ENCODE data around the gene CISD3.

Gene CISD3

GRCh38 chr17:38751808-38752307, 21.7 kb downstream of the CISD3 start:
- H3K36me3 ChIP-seq, result peaks cover 27 to 35% (median 33%) of the 10 kb centered on the region in 11 experiments
- H3K27me3 ChIP-seq, result peaks cover 35 to 51% (median 47%) of the 10 kb centered on the region in 11 experiments
- peak overlapping the region; percentile 81 to 97 (median 92) for H3K9ac ChIP-seq
- peak overlapping the region; percentile 77 to 100 (median 86) for H3K4me3 ChIP-seq
- peak in 8 of 11 experiments; percentile 30 to 84 (median 63); a peak in 10 of 22 replicates for TF ChIP-seq Cebpa-rat (IDR thresholded peaks at IDR 0.05)
- H4K20me1 ChIP-seq, result peaks cover 3 to 64% (median 36%) of the 10 kb centered on the region in 11 experiments; a peak in 19 of 22 replicates
- peaks cover 47 to 61% (median 53%) of the 10 kb centered on the region in 10 experiments for H3K4me1 ChIP-seq
- peak overlapping the region; percentile 73 to 99 (median 91) for H3K4me2 ChIP-seq
- H3K9me3 ChIP-seq (replicated peaks in 1 of 11), result no peaks in the 10 kb centered on the region
- H3K27ac ChIP-seq, result peak overlapping the region; percentile 83 to 97 (median 90)

DNA sequence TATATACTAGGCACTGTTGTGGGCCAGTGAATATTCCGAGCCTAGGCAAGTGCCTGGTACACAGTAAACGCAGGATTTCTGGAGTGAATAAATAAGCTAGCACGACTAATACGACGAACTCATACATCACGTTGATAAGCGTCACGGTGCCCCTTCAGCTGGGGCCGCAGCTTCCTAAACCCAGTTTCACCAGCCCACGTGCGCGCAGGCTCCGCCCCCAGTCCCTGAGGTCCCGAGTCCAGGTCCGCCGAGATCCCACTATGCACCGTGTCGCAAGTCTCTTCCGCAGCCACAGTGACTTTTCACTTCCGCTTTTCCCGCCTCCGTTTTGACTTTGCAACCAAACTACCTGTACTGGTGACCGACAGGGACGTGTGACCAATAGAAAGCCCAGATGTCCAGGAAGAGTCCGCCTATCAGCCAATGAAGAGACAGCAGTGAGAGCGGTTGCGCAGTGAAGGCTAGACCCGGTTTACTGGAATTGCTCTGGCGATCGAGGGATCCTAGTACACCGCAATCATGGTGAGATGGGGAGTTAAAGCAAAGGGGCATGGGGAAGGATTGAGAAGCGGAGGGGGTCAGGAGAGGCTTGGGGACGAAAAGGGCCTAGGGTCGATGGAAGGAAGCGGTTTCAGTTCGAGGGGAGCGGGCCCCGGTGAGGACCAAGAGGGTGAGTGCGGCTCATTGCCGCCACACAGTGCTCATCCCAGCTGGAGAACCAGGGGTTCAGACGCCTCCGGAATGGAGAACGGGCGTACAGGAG, 22.3 kb downstream of the CISD3 start, which contains the start of gene PSMB3:
PSMB3 (plus strand) TSS at position 434 of the 763 bp plus-strand sequence; CDS start at position 520, 86 bp downstream.
- H3K27ac ChIP-seq, result peak within 1 kb of the TSS; percentile 84 to 97 (median 91)
- H3K27me3 ChIP-seq, result peaks cover 35 to 45% (median 43%) of the 10 kb centered on the region in 11 experiments
- peaks cover 44 to 57% (median 50%) of the 10 kb centered on the region in 10 experiments for H3K4me1 ChIP-seq
- H3K9me3 ChIP-seq (replicated peaks in 1 of 11), result no peaks in the 10 kb centered on the region
- peaks cover 34 to 42% (median 39%) of the 10 kb centered on the region in 11 experiments for H3K36me3 ChIP-seq
- H3K9ac ChIP-seq, result peak within 1 kb of the TSS; percentile 86 to 97 (median 92)
- peak in 9 of 11 experiments; percentile 32 to 81 (median 51); a peak in 10 of 22 replicates for TF ChIP-seq Cebpa-rat (IDR thresholded peaks at IDR 0.05)
- peak within 1 kb of the TSS; percentile 77 to 100 (median 86) for H3K4me3 ChIP-seq
- H3K4me2 ChIP-seq, result peak within 1 kb of the TSS; percentile 88 to 99 (median 94)
- H4K20me1 ChIP-seq, result peaks cover 3 to 70% (median 40%) of the 10 kb centered on the region in 11 experiments; a peak in 19 of 22 replicates

DNA sequence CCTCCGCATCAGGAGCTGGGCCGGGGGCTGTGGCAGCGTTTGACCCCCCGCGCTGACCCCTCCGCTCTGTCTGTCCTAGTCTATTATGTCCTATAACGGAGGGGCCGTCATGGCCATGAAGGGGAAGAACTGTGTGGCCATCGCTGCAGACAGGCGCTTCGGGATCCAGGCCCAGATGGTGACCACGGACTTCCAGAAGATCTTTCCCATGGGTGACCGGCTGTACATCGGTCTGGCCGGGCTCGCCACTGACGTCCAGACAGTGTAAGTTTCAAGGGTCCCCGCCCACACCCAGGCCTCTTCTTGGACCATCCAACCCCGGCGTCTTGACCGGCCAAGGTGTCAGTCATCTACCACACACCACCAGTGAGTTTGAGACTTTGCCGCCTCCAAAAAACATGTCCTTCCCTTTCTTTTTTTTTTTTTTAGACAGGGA, 22.9 kb downstream of the CISD3 start:
- Histone ChIP-seq H3K27ac (peak overlapping the region; percentile 84 to 97 (median 91)), H3K4me1 (peaks cover 44 to 54% (median 50%) of the 10 kb centered on the region in 10 experiments), H4K20me1 (peaks cover 3 to 76% (median 44%) of the 10 kb centered on the region in 11 experiments; a peak in 19 of 22 replicates), H3K9ac (peak overlapping the region; percentile 86 to 97 (median 92)), H3K36me3 (peaks cover 40 to 48% (median 45%) of the 10 kb centered on the region in 11 experiments), H3K27me3 (peaks cover 32 to 39% (median 37%) of the 10 kb centered on the region in 11 experiments), H3K4me2 (peak overlapping the region; percentile 83 to 98 (median 91)), H3K9me3 (replicated peaks in 1 of 11) (no peaks in the 10 kb centered on the region), H3K4me3 (peak overlapping the region; percentile 77 to 100 (median 86))
- no peak for TF ChIP-seq Cebpa-rat (IDR thresholded peaks at IDR 0.05)

DNA sequence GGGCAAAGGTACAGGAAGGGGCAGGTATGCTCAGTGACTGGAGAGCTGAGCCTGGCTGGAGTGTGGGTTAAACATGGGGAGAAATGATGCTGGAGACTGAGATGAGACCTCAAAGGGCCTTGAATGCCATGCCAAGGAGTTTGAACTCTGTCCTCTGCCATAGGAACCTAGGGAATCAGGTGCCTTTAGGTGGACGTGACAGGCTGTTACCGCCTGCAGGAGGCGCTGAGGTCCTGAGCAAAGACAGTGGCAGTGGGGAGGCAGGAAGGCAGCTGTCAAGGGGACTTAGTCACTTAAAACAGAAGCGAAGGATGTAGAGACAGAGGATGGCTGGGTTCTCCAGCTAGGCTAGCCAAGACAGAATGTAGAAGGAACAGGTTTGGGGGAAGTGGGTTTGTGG, 31.5 kb downstream of the CISD3 start:
- no peak overlapping the region for H3K9ac ChIP-seq
- peaks cover 14 to 98% (median 78%) of the 10 kb centered on the region in 11 experiments; a peak in 20 of 22 replicates for H4K20me1 ChIP-seq
- H3K9me3 ChIP-seq (replicated peaks in 1 of 11), result no peaks in the 10 kb centered on the region
- no peak overlapping the region for H3K27ac ChIP-seq
- no peak for TF ChIP-seq Cebpa-rat (IDR thresholded peaks at IDR 0.05)
- no peak overlapping the region for H3K4me3 ChIP-seq
- no peaks in the 10 kb centered on the region for H3K4me1 ChIP-seq
- no peaks in the 10 kb centered on the region for H3K27me3 ChIP-seq
- no peak overlapping the region for H3K4me2 ChIP-seq
- peaks cover 94 to 100% (median 99%) of the 10 kb centered on the region in 11 experiments for H3K36me3 ChIP-seq

DNA sequence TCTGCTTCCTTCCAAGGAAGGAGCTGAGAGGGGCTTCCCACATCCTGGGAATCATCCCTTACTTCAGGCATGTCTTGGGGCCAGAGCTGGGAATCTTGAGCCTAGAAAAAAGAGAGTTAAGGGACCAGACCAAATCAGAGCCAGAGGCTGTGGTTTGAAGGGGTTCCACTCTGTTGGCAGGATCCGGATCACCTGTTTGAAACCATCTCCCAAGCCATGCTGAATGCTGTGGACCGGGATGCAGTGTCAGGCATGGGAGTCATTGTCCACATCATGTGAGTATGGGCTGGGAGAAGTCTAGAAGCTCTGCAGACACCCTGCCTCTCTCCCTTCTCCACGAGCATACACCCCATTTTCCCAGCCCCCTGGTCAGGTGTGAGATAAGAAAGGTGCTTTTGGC, 32.1 kb downstream of the CISD3 start:
- no peak overlapping the region for H3K27ac ChIP-seq
- no peaks in the 10 kb centered on the region for H3K9me3 ChIP-seq (replicated peaks in 1 of 11)
- H3K36me3 ChIP-seq, result peaks cover 94 to 100% (median 99%) of the 10 kb centered on the region in 11 experiments
- H3K4me3 ChIP-seq, result no peak overlapping the region
- no peak overlapping the region for H3K4me2 ChIP-seq
- no peaks in the 10 kb centered on the region for H3K27me3 ChIP-seq
- H4K20me1 ChIP-seq, result peaks cover 17 to 98% (median 82%) of the 10 kb centered on the region in 11 experiments; a peak in 20 of 22 replicates
- no peak overlapping the region for H3K9ac ChIP-seq
- TF ChIP-seq Cebpa-rat (IDR thresholded peaks at IDR 0.05), result no peak
- H3K4me1 ChIP-seq, result no peaks in the 10 kb centered on the region

DNA sequence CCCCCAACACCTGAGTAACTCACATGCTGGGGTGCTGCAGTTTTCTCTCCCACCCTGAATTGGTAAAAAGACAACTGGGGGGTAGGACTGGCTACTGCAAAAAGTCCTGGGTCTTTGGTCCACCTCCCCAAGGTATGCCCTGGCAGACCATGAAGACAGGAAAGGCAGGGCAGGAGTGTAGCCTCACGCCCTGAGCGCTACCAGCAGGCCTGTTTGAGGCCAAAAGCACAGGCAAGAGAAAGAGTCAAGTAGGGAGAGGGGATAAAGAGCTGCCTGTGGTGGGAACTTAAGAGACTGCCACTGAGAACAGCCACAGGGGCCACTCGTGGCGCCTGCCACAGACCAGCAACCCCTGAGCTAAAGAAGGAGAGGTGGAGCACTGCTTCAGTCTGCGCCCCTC, 36.2 kb downstream of the CISD3 start:
- Histone ChIP-seq H3K4me3 (no peak overlapping the region), H3K4me2 (no peak overlapping the region), H3K27ac (no peak overlapping the region), H3K4me1 (no peaks in the 10 kb centered on the region), H3K9me3 (replicated peaks in 1 of 11) (no peaks in the 10 kb centered on the region), H3K36me3 (peaks cover 94 to 100% (median 99%) of the 10 kb centered on the region in 11 experiments), H4K20me1 (peaks cover 17 to 96% (median 72%) of the 10 kb centered on the region in 11 experiments; a peak in 20 of 22 replicates), H3K9ac (no peak overlapping the region), H3K27me3 (no peaks in the 10 kb centered on the region)
- no peak for TF ChIP-seq Cebpa-rat (IDR thresholded peaks at IDR 0.05)

GRCh38 chr17:38768417-38768816, 38.3 kb downstream of the CISD3 start:
- H3K4me1 ChIP-seq, result no peaks in the 10 kb centered on the region
- H3K9ac ChIP-seq, result 0 out of 22 replicates have a peak overlapping the region, but pooled peaks of 1 of the 11 experiments have one; percentile 24
- TF ChIP-seq Cebpa-rat (IDR thresholded peaks at IDR 0.05), result no peak
- no peak overlapping the region for H3K27ac ChIP-seq
- H3K27me3 ChIP-seq, result no peaks in the 10 kb centered on the region
- H3K36me3 ChIP-seq, result peaks cover 98 to 100% (median 100%) of the 10 kb centered on the region in 11 experiments
- no peaks in the 10 kb centered on the region for H3K9me3 ChIP-seq (replicated peaks in 1 of 11)
- no peak overlapping the region for H3K4me3 ChIP-seq
- no peak overlapping the region for H3K4me2 ChIP-seq
- peaks cover 8 to 85% (median 56%) of the 10 kb centered on the region in 11 experiments; a peak in 18 of 22 replicates for H4K20me1 ChIP-seq

DNA sequence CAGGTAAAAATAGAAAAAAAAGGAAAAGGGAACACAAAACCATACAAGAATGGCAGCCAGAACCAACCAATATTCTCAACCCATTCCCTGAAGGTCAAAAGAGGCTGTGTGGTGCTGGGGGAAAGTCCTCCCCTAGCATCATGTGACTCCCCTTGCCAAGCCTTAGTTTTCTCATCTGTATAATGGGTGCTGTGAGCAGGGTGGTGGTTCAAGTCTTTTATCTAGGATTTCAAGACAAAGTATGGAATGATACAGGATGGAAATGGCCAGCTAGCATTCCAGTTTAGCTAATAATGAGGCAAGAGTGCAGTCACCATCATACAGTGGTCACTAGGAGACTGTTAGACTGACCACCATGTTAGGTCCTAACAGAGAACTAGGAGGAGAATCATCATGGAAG, 43.1 kb downstream of the CISD3 start:
- no peak overlapping the region for H3K9ac ChIP-seq
- no peaks in the 10 kb centered on the region for H3K27me3 ChIP-seq
- H4K20me1 ChIP-seq, result peaks cover 0 to 61% (median 17%) of the 10 kb centered on the region in 11 experiments; a peak in 9 of 22 replicates
- TF ChIP-seq Cebpa-rat (IDR thresholded peaks at IDR 0.05), result no peak
- no peaks in the 10 kb centered on the region for H3K4me1 ChIP-seq
- H3K27ac ChIP-seq, result no peak overlapping the region
- peaks cover 97 to 100% (median 98%) of the 10 kb centered on the region in 11 experiments for H3K36me3 ChIP-seq
- H3K4me2 ChIP-seq, result no peak overlapping the region
- H3K9me3 ChIP-seq (replicated peaks in 1 of 11), result no peaks in the 10 kb centered on the region
- no peak overlapping the region for H3K4me3 ChIP-seq
